ENCODE data around the gene FSD1.

The FSD1 gene

DNA sequence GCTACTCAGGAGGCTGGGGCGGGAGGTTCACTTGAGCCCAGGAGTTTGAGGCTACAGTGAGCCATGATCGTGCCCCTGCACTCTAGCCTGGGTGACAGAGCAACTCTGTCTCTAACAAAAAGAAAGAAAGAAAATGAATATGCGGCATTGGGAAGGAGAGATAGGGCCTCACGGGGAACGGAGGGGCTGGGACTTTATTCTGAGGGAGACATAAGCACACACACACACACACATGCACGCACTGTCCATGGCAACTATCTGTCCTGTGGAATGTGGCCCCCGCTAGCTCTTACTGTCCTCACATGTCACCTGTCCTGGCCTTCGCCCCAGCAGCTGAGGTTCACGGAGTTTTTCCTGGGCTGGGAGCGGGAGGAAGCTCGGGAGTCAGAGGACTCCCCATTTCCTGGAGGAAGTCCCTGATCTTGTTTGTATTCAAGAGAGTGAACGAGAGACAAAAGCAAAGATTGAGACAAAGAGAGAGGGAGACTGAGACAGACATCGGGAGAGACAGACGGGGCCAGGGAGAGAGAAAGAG, 33.6 kb downstream of the FSD1 start:
- TF ChIP-seq, protein P1, sequence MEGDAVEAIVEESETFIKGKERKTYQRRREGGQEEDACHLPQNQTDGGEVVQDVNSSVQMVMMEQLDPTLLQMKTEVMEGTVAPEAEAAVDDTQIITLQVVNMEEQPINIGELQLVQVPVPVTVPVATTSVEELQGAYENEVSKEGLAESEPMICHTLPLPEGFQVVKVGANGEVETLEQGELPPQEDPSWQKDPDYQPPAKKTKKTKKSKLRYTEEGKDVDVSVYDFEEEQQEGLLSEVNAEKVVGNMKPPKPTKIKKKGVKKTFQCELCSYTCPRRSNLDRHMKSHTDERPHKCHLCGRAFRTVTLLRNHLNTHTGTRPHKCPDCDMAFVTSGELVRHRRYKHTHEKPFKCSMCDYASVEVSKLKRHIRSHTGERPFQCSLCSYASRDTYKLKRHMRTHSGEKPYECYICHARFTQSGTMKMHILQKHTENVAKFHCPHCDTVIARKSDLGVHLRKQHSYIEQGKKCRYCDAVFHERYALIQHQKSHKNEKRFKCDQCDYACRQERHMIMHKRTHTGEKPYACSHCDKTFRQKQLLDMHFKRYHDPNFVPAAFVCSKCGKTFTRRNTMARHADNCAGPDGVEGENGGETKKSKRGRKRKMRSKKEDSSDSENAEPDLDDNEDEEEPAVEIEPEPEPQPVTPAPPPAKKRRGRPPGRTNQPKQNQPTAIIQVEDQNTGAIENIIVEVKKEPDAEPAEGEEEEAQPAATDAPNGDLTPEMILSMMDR (IDR thresholded peaks at IDR 0.05; ENCODE audit: low read length, missing control alignments): no peak
- peak overlapping the region; percentile 41 for H3K4me3 ChIP-seq (replicated peaks; ENCODE audit: low read depth, low read length)
- peak; percentile 54 for DNase-seq (ENCODE audit: low read depth)

DNA sequence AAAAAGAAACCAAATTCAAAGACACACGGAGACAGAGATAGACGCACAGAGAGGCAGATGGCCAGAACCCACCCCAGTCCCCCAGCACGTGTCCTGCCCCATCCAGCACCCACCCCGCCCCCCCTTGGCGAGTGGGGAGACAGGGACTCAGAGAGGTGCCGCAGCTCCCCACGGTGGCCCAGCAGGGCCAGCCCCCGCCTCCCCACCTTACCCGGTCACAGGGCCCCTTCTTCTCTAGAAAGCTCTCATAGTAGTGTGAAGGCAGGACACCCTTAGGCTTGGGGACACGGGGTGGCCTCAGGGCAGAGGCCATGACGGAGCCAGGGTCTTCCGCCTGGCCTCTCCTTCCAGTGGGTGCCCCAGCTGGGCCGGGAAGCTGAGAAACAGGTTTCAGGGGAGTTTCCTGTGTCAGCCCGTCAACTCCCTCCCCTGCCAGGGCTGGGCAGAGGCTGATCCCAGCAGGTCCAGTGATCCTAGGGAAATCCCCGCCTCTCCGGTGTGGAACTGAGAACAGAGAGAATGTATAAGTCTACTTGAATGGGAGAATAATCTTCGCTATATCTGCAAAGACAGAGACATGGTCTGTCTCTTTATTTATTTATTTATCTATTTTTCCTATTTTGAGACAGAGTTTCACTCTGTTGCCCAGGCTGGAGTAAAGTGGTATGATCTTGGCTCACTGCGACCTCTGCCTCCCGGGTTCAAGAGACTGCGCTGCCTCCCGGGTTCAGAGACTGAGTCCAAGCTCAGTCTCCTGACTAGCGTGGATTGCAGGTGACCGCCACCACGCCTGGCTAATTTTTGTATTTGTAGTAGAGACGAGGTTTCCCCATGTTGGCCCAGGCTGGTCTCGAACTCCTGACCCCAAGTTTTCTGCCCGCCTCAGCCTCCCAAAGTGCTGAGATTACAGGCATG, 34.3 kb downstream of the FSD1 start, which contains the start of gene STAP2:
STAP2 (minus strand) TSS at position 387 of the 915 bp plus-strand sequence; CDS start at position 313, 74 bp downstream.
- TF ChIP-seq, protein P1 (IDR thresholded peaks at IDR 0.05; ENCODE audit: low read length, missing control alignments): no peak
- peak within 1 kb of the TSS; percentile 41 for H3K4me3 ChIP-seq (replicated peaks; ENCODE audit: low read depth, low read length)
- no peak for DNase-seq (ENCODE audit: low read depth)

DNA sequence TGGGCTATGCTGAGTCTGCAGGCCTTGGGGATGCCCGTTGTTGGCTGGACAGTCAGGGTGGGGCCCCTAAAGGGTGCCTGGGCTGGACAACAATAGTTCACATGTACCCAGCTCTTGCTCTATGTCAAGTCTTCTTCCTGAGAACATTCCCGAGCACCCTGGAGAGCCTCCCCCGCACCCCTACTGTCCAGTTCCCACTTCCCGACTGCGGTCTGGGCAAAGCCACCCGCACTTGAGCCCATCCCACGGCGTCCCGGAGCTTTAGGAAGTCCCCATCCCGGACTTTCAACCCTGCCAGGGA, 37.9 kb downstream of the FSD1 start:
- TF ChIP-seq, protein P1 (IDR thresholded peaks at IDR 0.05; ENCODE audit: low read length, missing control alignments): no peak
- H3K4me3 ChIP-seq (replicated peaks; ENCODE audit: low read depth, low read length): peak overlapping the region; percentile 60
- peak; percentile 81 for DNase-seq (ENCODE audit: low read depth)

GRCh38 chr19:4342615-4343369, 38.4 kb downstream of the FSD1 start:
- TF ChIP-seq, protein P1 (IDR thresholded peaks at IDR 0.05; ENCODE audit: low read length, missing control alignments): peak; percentile 27
- H3K4me3 ChIP-seq (replicated peaks; ENCODE audit: low read depth, low read length): peak overlapping the region; percentile 74
- peak; percentile 100 for DNase-seq (ENCODE audit: low read depth)

DNA sequence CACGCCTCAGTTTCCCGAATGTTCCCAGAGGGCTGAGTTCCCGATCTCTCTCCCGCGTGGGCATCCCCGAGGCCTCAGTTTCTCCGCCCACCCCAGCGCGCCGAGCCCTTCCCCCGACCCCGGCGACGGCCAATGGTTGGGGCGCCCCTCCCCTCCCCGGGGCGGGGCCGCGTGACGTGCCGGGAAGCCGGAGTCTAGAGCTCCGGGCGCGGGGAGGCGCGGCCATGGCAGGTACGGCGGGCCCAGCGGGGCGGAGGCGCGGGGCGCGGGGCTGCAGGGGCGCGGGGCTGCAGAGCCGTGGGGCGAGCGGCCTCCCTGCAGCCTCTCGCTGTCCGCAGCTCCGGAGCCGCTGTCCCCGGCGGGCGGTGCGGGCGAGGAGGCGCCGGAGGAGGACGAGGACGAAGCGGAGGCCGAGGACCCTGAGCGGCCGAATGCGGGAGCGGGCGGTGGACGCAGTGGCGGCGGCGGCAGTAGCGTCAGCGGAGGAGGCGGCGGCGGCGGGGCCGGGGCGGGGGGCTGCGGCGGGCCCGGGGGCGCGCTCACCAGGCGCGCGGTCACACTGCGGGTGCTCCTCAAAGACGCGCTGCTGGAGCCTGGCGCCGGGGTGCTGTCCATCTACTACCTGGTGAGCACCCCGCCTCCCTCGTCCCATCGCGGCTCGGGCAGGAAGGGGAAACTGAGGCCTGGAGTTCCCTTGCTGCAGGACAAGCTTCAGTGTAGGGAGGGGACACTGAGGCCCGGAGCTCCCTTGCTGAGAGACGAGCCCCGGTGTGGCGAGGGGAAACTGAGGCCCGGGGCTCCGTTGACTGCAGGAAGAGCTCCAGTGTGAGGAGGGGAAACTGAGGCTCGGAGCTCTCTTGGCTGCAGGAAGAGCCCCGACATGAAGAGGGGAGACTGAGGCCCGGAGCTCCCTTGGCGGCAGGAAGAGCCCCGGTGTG, 39.2 kb downstream of the FSD1 start, which contains the start of gene MPND:
MPND (plus strand) TSS at position 193 of the 938 bp plus-strand sequence; CDS start at position 225, 32 bp downstream.
- peak within 1 kb of the TSS; percentile 74 for H3K4me3 ChIP-seq (replicated peaks; ENCODE audit: low read depth, low read length)
- DNase-seq (ENCODE audit: low read depth): peak; percentile 75
- TF ChIP-seq, protein P1 (IDR thresholded peaks at IDR 0.05; ENCODE audit: low read length, missing control alignments): no peak
